K562 (cell line): ENCODE results near the gene ENDOV. TPM values are rescaled to one million over a fixed set of nuclear protein-coding genes. Genes with fewer than 3 reads are reported as not detected.

Experiments used
- ATAC-seq: fragments of 200-7000 bp; cut with Tn5 transposase; 3 replicates; pipeline ENCODE4 v1.9.1; 2020; ENCODE audit warnings: moderate library complexity
- BruUV-seq: library from RNA; stranded (reverse); fragments of 400-500 nt; replicated peaks from 2 replicates; lab custom pipeline; 2021; lab: Mats Ljungman, UMichigan
- CTCF ChIA-PET: fragments of 300-600 bp; formaldehyde crosslinking; extraction: SDS; loops from one replicate; lab custom pipeline; 2021; ENCODE audit warnings: low intra/inter-chr PET ratio; lab: Yijun Ruan, JAX
- POLR2A ChIA-PET: fragments of 300-600, 350-650 bp; sonication (Branson Sonifier 250); formaldehyde crosslinking; extraction: SDS; loops from one replicate; lab custom pipeline; 2021; ENCODE audit warnings: antibody characterized with exemption, inconsistent platforms; lab: Yijun Ruan, JAX
- DNase-seq, 4 experiments: peaks; one replicate each; pipeline versions ENCODE4 v3.0.0 to v3.0.0-alpha.2; 2011 to 2018; ENCODE audit warnings: low spot score in 3 of 4, mixed read lengths in 3 of 4; ENCODE audit errors: extremely low read depth in 1 of 4
- FAIRE-seq: peaks from 2 replicates; lab custom pipeline; 2011; peaks lifted over from hg19 to GRCh38; lab: Jason Lieb, UNC
- H2AFZ ChIP-seq: 2 replicates; pipeline ENCODE4 v1.6.0; 2011; ENCODE audit warnings: low read depth, low read length, control low read depth, inconsistent platforms
- H3K27ac ChIP-seq: fragments of 200-600 bp; 3 replicates; pipeline ENCODE4 v1.8.0; 2011; ENCODE audit warnings: low read depth, mild to moderate bottlenecking, control low read depth, inconsistent platforms, low read length, moderate library complexity, mixed read lengths; ENCODE audit errors: extremely low read depth
- H3K27me3 ChIP-seq, 2 experiments: fragments of 300-600 bp in 1 of 2; 2 replicates in 1 of 2; 3 replicates in 1 of 2; pipeline versions ENCODE4 v1.6.0 to v1.8.0; 2011; ENCODE audit warnings: inconsistent platforms in 2 of 2, low read length in 2 of 2, mild to moderate bottlenecking in 1 of 2, mixed read lengths in 1 of 2, moderate library complexity in 1 of 2; ENCODE audit not compliant: control insufficient read depth in 2 of 2, insufficient read depth in 2 of 2
- H3K36me3 ChIP-seq: fragments of 300-600 bp; 3 replicates; pipeline ENCODE4 v1.8.0; 2011; ENCODE audit warnings: mild to moderate bottlenecking, low read length, inconsistent platforms; ENCODE audit not compliant: control insufficient read depth, insufficient read depth
- H3K4me1 ChIP-seq, 2 experiments: fragments of 200-600 bp in 1 of 2; replicated peaks in 1 of 2; 2 replicates in 1 of 2; 3 replicates in 1 of 2; pipeline versions ENCODE4 v1.5.1 to v1.8.0; 2011; ENCODE audit warnings: inconsistent platforms in 2 of 2, low read length in 2 of 2, mild to moderate bottlenecking in 1 of 2, mixed read lengths in 1 of 2, moderate library complexity in 1 of 2; ENCODE audit not compliant: control insufficient read depth in 2 of 2, insufficient read depth in 2 of 2
- H3K4me2 ChIP-seq: 2 replicates; pipeline ENCODE4 v1.6.1; 2011; ENCODE audit warnings: low read length, control low read depth, inconsistent platforms, mixed read lengths; ENCODE audit not compliant: insufficient read depth
- H3K4me3 ChIP-seq: fragments of 200-600 bp; sonication (generic), shearing (Covaris generic); 2 replicates; pipeline ENCODE4 v1.5.1; 2016; ENCODE audit warnings: control low read depth, inconsistent platforms
- H3K79me2 ChIP-seq: fragments of 200-600 bp; 3 replicates; pipeline ENCODE4 v1.8.0; 2011; ENCODE audit warnings: low read length, inconsistent platforms; ENCODE audit not compliant: control insufficient read depth, insufficient read depth
- H3K9ac ChIP-seq, 2 experiments: 2 replicates each; pipeline versions ENCODE4 v1.6.0 to v1.6.1; 2011; ENCODE audit warnings: low read depth in 2 of 2, low read length in 2 of 2, control low read depth in 1 of 2, inconsistent platforms in 1 of 2, mild to moderate bottlenecking in 1 of 2, mixed read lengths in 1 of 2; ENCODE audit not compliant: insufficient read depth in 1 of 2
- H3K9me1 ChIP-seq: one replicate; pipeline ENCODE4 v1.6.0; 2011; ENCODE audit warnings: inconsistent platforms, mild to moderate bottlenecking, low read length, moderate library complexity; ENCODE audit not compliant: control insufficient read depth, insufficient read depth
- H3K9me3 ChIP-seq: replicated peaks from 2 replicates; pipeline ENCODE4 v1.5.1; 2011; ENCODE audit warnings: low read depth, low read length, inconsistent platforms; ENCODE audit not compliant: control insufficient read depth, insufficient read depth
- H4K20me1 ChIP-seq: replicated peaks from 2 replicates; pipeline ENCODE4 v1.6.1; 2011; ENCODE audit warnings: low read length, inconsistent platforms, mixed read lengths; ENCODE audit not compliant: control insufficient read depth, insufficient read depth
- COPS2 ChIP-seq: fragments of 450-650 bp; conservative IDR thresholded peaks from 2 replicates; pipeline ENCODE4 v1.6.1; 2016; ENCODE audit warnings: mild to moderate bottlenecking, moderate library complexity
- CTCF ChIP-seq, 3 experiments: IDR thresholded peaks in 2 of 3; conservative IDR thresholded peaks in 1 of 3; 2 replicates each; pipeline ENCODE4 v1.5.1; 2011 to 2012; ENCODE audit warnings: low read length in 3 of 3, mild to moderate bottlenecking in 3 of 3, control low read depth in 2 of 3, improper control_type of control experiment in 1 of 3, inconsistent platforms in 1 of 3, low read depth in 1 of 3, mixed read lengths in 1 of 3, moderate library complexity in 1 of 3; ENCODE audit not compliant: insufficient read depth in 2 of 3
- FIP1L1 ChIP-seq: fragments of 200-400 bp; formaldehyde crosslinking; IDR thresholded peaks from 2 replicates; pipeline ENCODE4 v1.6.1; 2018; ENCODE audit warnings: mild to moderate bottlenecking, low read depth, low read length; ENCODE audit not compliant: poor library complexity, severe bottlenecking
- PCBP1 ChIP-seq: fragments of 200-400 bp; formaldehyde crosslinking; IDR thresholded peaks from 2 replicates; pipeline ENCODE4 v1.6.1; 2018; ENCODE audit warnings: mild to moderate bottlenecking, low read depth, low read length; ENCODE audit not compliant: poor library complexity, severe bottlenecking
- RB1 ChIP-seq: fragments of 450-650 bp; IDR thresholded peaks from 2 replicates; pipeline ENCODE4 v1.6.1; 2017; ENCODE audit warnings: low read depth, mild to moderate bottlenecking
- ZNF592 ChIP-seq: fragments of 450-650 bp; IDR thresholded peaks from 2 replicates; pipeline ENCODE4 v1.6.1; 2017; ENCODE audit warnings: antibody characterized with exemption, mild to moderate bottlenecking
- WGBS: fragments of 100-300 bp; shearing (Covaris generic); methylation state at CpG from one replicate; pipeline ENCODE4 v1.1.6; 2016; ENCODE audit warnings: low coverage, mixed read lengths; ENCODE audit not compliant: insufficient coverage; ENCODE audit errors: missing lambda C conversion rate; 5-methylcytosine and 5-hydroxymethylcytosine counted together
- in situ Hi-C: fragments of 300-500 bp; cut with MboI; formaldehyde crosslinking; loops from 4 replicates; pipeline ENCODE4 v1.15.0; 2018; ENCODE audit warnings: inconsistent platforms, mixed read lengths
- intact Hi-C: fragments of 100-400 bp; cut with micrococcal nuclease; formaldehyde crosslinking; loops from 2 replicates; pipeline ENCODE4 v1.14.2; 2022
- polyA plus RNA-seq, 8 experiments: library from polyadenylated mRNA; depleted of rRNA in 4 of 8; stranded (reverse) in 5 of 8; unstranded in 3 of 8; fragments of >200 nt; fragmentation: Nextera tagmentation in 2 of 8; fragmentation: Illumina TruSeq in 1 of 8; extraction: Ambion mirVana in 2 of 8; extraction: Trizol in 1 of 8; gene quantifications; 2 replicates each; pipeline versions ENCODE4 v1.2.1 to v1.2.3, GENCODE V29; 2011 to 2014; ENCODE audit warnings: inconsistent platforms in 1 of 8, missing spikeins in 1 of 8
- total RNA-seq, 7 experiments: library from RNA; depleted of rRNA in 6 of 7; stranded (reverse); fragments of >200 nt in 6 of 7; fragmentation: Illumina TruSeq in 2 of 7; extraction: Trizol in 2 of 7; gene quantifications; 2 replicates each; pipeline versions ENCODE4 v1.2.1 to v1.2.3, GENCODE V29; 2011 to 2021; ENCODE audit warnings: low replicate concordance in 1 of 7

ENDOV gene
- total and polyA plus RNA-seq, 9 of the 15 experiments (the other 6 are each of a cell fraction or from before 2014, with no cell fraction given) = 1.2 to 8.2 (median 3.7) TPM

- H3K27ac ChIP-seq = no peak overlapping the region
- peak; percentile 76 for ATAC-seq
- ChIA-PET POLR2A (interaction anchor here (1.0 kb wide), 1 partner anchor 71 kb away, joined by 3 read pairs; no protein-coding TSS in a partner anchor), CTCF (interaction anchor here (0.9 to 2.0 kb wide), 2 partner anchors 98 to 421 kb away, joined by 3 to 7 read pairs; no protein-coding TSS in a partner anchor)
- 17% methylated on average over 51 of the region's 103 CpGs for WGBS
- no peaks in the 10 kb centered on the region for H3K79me2 ChIP-seq
- intact Hi-C loops = no loop called here
- H3K4me2 ChIP-seq = no peak overlapping the region
- peak; percentile 48 to 60 (median 56) for DNase-seq
- no peak for FAIRE-seq
- peaks cover 0 to 62% of the 10 kb centered on the region in 2 experiments; a peak in 3 of 5 replicates for H3K4me1 ChIP-seq
- H3K27me3 ChIP-seq = peaks cover 31 to 94% of the 10 kb centered on the region in 2 experiments; a peak in 4 of 5 replicates
- H4K20me1 ChIP-seq = peaks cover 13% of the 10 kb centered on the region
- no peak overlapping the region for H2AFZ ChIP-seq
- H3K36me3 ChIP-seq = no peaks in the 10 kb centered on the region
- no TSS peak for BruUV-seq
- no peaks in the 10 kb centered on the region for H3K9me1 ChIP-seq
- no peak overlapping the region for H3K4me3 ChIP-seq
- in situ Hi-C loops = no loop called here
- H3K9me3 ChIP-seq = no peaks in the 10 kb centered on the region
- H3K9ac ChIP-seq = no peak overlapping the region
- TF ChIP-seq ZNF592 = no peak
- 0 out of 2 replicates have a peak, but pooled peaks have one; percentile 27 for TF ChIP-seq RB1
- TF ChIP-seq PCBP1 = peak; percentile 59
- TF ChIP-seq CTCF (IDR thresholded peaks at IDR 0.05 in 2 of 3, conservative IDR thresholded peaks at IDR 0.05 in 1 of 3; ENCODE audit: insufficient read depth in 2 of 3, low read depth in 1 of 3, low read length in 3 of 3) = peak; percentile 25 to 66 (median 48); a peak in 4 of 6 replicates
- TF ChIP-seq FIP1L1 = peak; percentile 6
- no peak for TF ChIP-seq COPS2
Measured at GRCh38 chr17:80477647-80478478, 62.9 kb downstream of the ENDOV start.
